Lower leg skin (tissue), 3 donors: Measurements from ENCODE around the gene ZFHX3.

Source experiments
- CTCF ChIP-seq, 3 donors: fragments of 450-650 bp; IDR thresholded peaks; one replicate each; pipeline ENCODE4 v1.5.1; 2016; ENCODE audit warnings: antibody characterized with exemption in 3 of 3, mild to moderate bottlenecking in 3 of 3, moderate library complexity in 2 of 3
- POLR2A ChIP-seq, 2 donors: fragments of 450-650 bp; IDR thresholded peaks; one replicate each; pipeline ENCODE4 v1.6.1; 2016 to 2017; ENCODE audit warnings: antibody characterized with exemption in 2 of 2, mild to moderate bottlenecking in 1 of 2, moderate library complexity in 1 of 2

DNA sequence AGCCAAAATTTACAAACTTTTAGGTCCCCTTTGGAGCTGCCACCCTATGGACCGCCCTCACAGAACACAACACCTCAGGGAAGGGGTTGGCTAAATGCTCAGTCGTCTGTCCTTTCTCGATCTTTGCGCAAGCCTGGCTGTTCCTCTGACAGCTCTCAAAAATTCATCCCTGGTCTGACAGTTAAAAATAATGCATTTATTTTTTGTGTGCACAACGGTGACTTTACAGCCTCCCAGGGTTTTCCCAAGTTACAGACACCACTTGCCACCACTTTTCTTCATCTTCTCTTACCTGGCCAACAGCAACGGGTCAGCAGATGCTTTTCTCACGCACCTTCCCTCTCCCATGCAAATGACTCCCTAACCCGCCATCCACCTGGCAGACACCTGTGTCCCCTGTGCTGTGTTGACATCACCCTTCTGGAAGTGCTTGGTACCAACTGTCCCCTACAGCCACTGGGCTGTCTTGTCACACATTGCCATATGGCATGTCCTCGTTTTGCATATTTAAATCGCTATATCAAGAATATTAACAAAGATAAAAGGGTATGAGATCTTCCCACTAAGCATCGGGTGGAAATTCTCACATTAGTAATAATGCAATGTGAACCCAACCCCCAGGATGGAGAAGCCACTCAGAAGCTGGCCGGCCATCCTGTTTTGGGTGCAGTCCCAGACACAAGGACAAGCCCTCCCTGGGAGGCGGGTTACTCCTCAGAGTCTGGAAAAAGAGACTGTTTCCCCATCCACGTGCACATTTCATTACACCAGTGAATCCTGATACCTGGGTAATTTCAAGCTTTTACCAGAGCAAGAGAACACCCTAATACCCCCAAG lies 187.0 kb downstream of the ZFHX3 start:
- no peak for TF ChIP-seq CTCF (IDR thresholded peaks at IDR 0.05)
- no peak for TF ChIP-seq POLR2A (IDR thresholded peaks at IDR 0.05)
